Breast epithelium (tissue), 3 donors: ENCODE results near the gene SYK.

Experiments
- CTCF ChIP-seq, 3 donors: fragments of 450-650 bp; IDR thresholded peaks; one replicate each; pipeline ENCODE4 v1.5.1; 2016 to 2017; ENCODE audit warnings: antibody characterized with exemption in 3 of 3, mild to moderate bottlenecking in 3 of 3, moderate library complexity in 3 of 3
- POLR2AphosphoS5 ChIP-seq, 3 donors: sonication (generic); formaldehyde crosslinking; IDR thresholded peaks; one replicate each; pipeline ENCODE4 v1.6.1; 2017; ENCODE audit warnings: antibody characterized with exemption in 3 of 3

DNA sequence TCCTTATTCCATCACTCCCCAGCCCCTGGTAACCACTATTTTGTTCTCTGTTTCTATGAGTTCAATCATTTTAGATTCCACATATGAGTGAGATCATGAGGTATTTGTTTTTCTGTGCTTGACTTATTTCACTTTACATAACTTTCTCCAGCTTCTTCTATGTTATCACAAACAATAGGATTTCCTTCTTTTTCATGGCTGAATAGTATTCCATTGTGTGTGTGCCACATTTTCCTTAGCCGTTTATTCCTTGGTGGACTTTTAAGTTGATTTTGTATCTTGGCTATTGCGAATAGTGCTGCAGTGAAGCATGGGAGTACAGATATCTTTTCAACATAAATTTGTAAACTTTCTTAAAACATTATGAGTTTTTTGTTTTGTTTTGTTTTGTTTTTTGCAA lies 15.1 kb downstream of the SYK start:
- TF ChIP-seq CTCF (IDR thresholded peaks at IDR 0.05) (no peak), POLR2AphosphoS5 (IDR thresholded peaks at IDR 0.05) (no peak)
